ENCODE results near the gene CXorf65.

CXorf65 gene

DNA sequence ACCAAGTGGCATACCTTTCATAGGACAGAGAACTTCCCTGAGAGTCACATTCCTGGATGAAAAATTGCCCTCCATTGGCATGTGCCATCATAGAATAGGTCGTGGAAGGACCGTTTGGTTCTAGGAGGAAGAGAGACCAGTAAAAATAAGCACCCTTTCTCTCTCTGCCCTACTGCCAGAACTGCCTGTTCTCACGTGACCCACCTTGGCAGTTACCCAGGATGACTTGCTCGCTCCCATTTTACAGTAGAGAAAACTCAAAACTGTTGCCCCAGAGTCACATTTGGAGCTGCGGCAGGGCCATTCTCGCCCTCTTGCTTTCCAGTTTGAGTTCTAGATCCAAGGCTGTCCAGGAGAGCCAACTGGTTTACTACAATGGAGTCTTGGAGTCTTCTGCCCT, 37.0 kb upstream of the CXorf65 start:
- DNase-seq (ENCODE audit: low read depth), result no peak
- no peak overlapping the region for H3K4me3 ChIP-seq (ENCODE audit: low read depth, low read length)
- TF ChIP-seq, protein P1, sequence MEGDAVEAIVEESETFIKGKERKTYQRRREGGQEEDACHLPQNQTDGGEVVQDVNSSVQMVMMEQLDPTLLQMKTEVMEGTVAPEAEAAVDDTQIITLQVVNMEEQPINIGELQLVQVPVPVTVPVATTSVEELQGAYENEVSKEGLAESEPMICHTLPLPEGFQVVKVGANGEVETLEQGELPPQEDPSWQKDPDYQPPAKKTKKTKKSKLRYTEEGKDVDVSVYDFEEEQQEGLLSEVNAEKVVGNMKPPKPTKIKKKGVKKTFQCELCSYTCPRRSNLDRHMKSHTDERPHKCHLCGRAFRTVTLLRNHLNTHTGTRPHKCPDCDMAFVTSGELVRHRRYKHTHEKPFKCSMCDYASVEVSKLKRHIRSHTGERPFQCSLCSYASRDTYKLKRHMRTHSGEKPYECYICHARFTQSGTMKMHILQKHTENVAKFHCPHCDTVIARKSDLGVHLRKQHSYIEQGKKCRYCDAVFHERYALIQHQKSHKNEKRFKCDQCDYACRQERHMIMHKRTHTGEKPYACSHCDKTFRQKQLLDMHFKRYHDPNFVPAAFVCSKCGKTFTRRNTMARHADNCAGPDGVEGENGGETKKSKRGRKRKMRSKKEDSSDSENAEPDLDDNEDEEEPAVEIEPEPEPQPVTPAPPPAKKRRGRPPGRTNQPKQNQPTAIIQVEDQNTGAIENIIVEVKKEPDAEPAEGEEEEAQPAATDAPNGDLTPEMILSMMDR (IDR thresholded peaks at IDR 0.05; ENCODE audit: low read depth, low read length, missing control alignments), result no peak

DNA sequence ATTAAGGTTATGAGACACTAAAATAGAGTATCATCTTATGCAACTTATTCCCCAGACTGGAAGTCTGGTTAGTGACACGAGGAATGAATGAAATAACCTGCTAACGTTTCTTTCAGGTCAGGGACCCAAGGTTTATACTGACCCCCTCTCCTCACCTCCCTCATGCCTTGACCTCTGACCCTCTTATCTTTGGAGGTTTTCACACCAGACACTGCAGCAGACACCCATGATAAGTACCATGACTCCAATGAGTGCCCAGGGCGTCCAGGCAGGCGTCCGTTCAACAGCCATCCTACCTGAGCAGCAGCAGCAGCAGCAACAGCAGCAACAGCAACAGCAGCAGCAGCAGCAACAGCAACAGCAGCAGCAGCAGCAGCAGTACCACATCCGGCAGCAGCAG, 33.9 kb upstream of the CXorf65 start:
- H3K4me3 ChIP-seq (ENCODE audit: low read depth, low read length), result no peak overlapping the region
- DNase-seq (ENCODE audit: low read depth), result no peak
- TF ChIP-seq, protein P1 (IDR thresholded peaks at IDR 0.05; ENCODE audit: low read depth, low read length, missing control alignments), result no peak

DNA sequence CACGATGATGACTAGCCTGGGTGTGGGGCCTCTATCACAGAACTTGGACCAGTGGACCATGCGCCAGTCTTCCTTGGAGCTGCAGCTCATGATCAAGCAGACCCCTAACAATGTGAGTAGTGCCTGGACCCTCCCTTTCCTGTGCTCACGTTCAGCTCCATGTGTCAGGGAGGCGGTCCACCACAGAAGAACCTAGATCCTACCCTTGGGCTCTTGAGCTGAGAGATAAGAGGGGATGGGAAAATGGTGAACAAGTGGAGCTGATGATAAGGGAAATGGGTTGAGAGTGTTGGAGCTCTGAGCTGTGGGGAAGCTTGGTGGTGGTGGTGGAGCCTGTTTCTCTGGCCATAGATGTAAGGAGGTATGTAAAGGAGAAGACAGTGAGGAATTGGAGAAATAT, 25.0 kb upstream of the CXorf65 start:
- TF ChIP-seq, protein P1 (IDR thresholded peaks at IDR 0.05; ENCODE audit: low read depth, low read length, missing control alignments), result no peak
- H3K4me3 ChIP-seq (ENCODE audit: low read depth, low read length), result no peak overlapping the region
- DNase-seq (ENCODE audit: low read depth), result no peak

DNA sequence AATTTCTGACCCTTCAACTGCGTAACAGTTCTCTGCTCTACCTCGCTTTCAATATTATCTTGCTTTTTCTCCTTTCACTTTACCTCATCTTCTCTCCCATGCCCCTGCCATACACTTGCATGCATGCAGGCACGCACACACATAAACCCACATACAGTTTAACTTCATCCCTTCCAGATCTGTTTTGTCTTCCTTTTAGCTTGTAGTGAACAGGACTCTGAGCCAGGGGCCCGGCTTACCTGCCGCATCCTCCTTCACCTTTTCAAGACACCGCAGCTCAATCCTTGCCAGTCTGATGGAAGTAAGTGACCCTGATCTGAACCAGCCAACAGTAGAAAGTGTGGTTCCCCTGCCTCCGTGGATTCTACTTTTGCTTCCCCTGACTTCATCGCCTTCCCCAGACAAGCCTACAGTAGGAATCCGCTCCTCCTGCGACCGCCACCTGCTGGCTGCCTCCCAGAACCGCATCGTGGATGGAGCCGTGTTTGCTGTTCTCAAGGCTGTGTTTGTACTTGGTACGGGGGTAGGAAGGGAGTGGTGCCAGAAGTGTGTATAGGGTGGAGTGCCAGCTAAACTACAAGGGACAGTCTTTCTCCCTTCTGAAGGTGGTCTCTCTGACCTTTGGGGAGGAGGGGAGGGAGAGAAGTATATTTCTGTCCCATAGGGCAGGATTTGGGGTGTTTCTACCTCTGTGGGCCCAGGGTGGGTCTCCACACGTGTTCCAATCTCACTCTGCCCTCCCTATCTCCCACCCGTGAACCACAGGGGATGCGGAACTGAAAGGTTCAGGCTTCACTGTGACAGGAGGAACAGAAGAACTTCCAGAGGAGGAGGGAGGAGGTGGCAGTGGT, 22.6 kb upstream of the CXorf65 start:
- no peak for DNase-seq (ENCODE audit: low read depth)
- TF ChIP-seq, protein P1 (IDR thresholded peaks at IDR 0.05; ENCODE audit: low read depth, low read length, missing control alignments), result peak; percentile 88
- H3K4me3 ChIP-seq (ENCODE audit: low read depth, low read length), result no peak overlapping the region

DNA sequence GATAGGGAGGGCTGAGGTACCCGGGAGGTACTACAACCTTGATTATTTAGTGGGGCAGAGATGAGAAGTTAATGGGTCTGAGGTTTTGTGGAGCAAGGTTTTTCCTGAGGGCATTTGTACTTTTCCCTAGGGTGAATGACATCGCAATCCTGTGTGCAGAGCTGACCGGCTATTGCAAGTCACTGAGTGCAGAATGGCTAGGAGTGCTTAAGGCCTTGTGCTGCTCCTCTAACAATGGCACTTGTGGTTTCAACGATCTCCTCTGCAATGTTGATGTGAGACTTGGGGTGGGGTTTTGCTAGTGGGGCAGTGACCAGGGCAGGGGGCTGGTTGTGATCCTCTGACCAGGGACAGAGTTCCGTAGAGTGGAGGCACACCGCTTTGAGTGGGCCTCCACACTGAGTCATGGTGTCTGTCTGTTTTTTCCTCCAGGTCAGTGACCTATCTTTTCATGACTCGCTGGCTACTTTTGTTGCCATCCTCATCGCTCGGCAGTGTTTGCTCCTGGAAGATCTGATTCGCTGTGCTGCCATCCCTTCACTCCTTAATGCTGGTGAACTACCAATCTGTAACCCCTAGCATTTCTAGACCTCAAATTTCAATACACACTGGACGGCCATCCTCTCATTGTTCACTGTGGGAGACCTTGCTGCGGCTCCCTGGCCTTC, 21.8 kb upstream of the CXorf65 start:
- TF ChIP-seq, protein P1 (IDR thresholded peaks at IDR 0.05; ENCODE audit: low read depth, low read length, missing control alignments), result no peak
- no peak overlapping the region for H3K4me3 ChIP-seq (ENCODE audit: low read depth, low read length)
- DNase-seq (ENCODE audit: low read depth), result no peak

DNA sequence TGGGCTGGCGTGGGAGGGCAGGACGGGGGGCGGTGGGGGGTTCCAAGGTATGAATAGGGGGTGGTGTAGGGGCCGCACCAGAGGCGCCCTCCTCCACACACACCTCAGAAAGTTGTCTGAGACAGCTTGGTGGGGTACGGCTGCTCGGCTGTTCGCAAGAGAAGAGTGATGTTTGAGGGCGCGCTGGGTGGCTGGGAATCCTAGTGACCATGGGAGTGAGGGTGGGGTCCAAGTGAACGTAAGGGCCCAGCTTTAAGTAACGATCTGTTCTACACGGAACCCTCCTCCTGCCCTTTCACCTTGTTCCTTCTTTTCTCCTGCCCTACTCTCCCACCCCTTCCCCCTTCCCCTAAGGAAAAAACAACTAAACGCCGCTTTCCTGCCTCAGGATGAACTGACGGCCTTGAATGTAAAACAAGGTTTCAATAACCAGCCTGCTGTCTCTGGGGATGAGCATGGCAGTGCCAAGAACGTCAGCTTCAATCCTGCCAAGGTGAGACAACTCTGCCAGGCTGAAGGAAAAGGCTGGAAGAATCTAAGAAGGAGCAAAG, 12.5 kb upstream of the CXorf65 start:
- H3K4me3 ChIP-seq (ENCODE audit: low read depth, low read length), result peak overlapping the region; percentile 51
- DNase-seq (ENCODE audit: low read depth), result no peak
- TF ChIP-seq, protein P1 (IDR thresholded peaks at IDR 0.05; ENCODE audit: low read depth, low read length, missing control alignments), result no peak

All from GM12864 (cell line).